ENCODE results near the gene SEBOX.

Gene SEBOX

DNA sequence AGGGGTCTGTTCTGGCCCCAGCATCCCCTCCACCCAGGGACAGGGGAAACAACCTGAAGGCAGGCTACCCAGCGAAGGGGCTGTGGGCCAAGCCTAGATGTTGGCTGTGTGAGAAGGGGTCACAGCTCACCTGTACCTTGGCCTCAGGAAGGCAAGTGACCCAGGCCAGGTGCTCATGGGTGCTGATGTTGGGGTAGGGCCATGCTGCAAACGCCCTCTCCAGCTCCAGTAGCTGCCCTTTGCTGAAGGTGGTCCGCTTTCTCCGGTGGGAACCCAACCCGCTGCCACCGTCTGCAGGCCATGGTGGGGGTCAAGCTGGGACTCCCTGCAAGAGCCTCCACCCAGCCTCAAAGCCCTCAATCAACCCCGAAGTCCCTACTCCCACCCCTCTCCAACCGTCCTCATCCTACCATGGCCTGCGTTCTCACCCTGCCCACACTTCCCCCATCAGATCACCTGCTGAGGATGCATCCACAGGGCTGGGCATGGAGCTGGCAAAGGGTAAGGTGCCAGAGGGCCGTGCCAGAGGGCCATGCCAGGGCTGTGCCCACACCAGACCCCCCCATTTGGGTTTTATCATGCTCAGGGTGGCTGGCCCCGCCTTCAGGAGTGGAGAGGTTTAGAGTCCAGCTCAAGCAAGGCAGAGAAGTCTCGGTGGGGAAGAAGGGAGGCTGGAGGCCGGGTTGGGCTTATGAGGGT lies at the start of gene SEBOX:
Gene SEBOX (minus strand): TSS at position 535 of the 699 bp plus-strand sequence. CDS start 48 bp downstream, at position 487.
- DNase-seq (ENCODE audit: low spot score) = no peak

GRCh38 chr17:28413804-28414203 lies 48.8 kb upstream of the SEBOX start:
- DNase-seq (ENCODE audit: low spot score) = no peak

- DNase-seq (ENCODE audit: low spot score) = no peak
Measured at GRCh38 chr17:28412099-28412498, 47.1 kb upstream of the SEBOX start.

GRCh38 chr17:28407974-28408306 lies 42.9 kb upstream of the SEBOX start:
- no peak for DNase-seq (ENCODE audit: low spot score)

- DNase-seq (ENCODE audit: low spot score) = no peak
Measured at GRCh38 chr17:28407130-28407973, 42.4 kb upstream of the SEBOX start.

DNA sequence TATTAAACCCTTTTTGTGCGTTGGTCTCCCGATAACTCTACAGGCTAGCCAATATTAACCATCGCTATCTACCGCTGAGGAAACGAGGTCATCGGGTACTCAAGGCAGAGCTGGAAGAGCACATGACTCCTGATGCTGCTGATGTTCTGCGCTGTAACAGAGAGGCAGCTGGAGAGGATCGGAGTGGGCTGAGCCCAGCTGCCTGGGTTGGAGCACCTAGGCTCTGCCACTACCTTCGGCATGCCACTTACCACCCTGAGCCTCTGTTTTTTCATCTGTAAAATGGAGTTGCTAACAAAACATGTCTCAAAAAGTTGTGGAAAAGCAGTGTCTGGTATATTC lies 41.4 kb upstream of the SEBOX start:
- no peak for DNase-seq (ENCODE audit: low spot score)

DNA sequence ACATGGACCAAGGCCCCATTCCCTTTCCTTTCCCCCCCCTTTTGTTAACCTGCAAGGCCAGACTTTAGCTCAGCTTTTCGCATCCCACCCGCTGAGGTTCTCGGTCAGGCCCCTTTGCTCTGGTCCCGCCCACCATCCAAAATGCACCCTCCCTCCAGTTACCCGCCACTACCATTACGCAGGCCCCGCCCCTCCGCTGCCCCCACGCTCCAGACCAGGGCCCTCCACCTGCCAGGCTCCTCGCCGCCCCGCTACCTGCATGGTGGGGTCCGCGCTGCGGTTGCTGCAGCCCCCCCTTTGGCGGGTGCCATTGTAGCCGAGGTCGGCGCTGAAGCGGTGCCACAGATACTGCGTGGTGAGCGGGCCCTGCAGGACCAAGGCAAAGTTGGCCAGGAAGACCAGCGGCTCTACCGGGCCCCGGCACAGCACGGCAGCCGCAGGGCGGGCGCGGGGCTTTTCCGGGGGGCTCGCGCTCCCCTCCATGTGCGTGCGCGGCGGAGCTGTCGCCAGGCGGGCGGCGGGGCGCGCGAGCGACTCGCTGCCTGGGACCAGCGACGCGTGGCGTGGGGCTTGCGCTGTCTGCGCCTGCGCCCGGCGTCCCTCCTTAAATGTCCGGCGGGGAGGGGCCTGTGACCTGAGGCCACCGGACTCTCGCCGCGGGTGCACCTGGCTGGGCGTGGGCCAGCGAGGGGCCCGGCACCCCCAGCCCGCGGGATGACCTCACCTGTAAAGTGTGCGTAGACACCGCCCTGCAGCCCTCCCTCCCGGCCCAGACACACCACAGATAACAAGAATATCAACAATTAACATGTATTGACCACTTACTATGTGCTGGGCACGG lies 40.9 kb upstream of the SEBOX start, which contains the start of gene SLC46A1:
Gene SLC46A1 (minus strand): TSS at position 581 of the 841 bp plus-strand sequence. CDS start 98 bp downstream, at position 483.
- DNase-seq (ENCODE audit: low spot score) = no peak

GRCh38 chr17:28404812-28405570 lies 40.0 kb upstream of the SEBOX start:
- no peak for DNase-seq (ENCODE audit: low spot score)

DNA sequence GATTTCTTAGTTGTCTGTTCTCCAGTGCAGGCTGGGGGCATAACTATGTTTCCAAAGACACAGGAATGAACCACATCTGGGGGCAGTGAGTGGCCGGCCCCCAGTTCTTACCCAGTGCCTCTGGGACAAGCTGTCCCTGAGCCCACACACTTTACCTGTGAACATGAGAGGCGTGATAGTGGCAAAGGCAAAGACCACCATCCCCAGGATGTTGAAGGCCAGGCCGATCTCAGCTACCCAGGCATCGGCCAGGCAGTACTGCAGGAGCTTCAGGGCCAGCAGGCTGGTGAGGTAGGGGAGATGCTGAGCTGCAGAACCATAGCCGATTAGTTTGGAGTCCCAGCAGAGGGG lies 39.4 kb upstream of the SEBOX start:
- DNase-seq (ENCODE audit: low spot score) = no peak

DNA sequence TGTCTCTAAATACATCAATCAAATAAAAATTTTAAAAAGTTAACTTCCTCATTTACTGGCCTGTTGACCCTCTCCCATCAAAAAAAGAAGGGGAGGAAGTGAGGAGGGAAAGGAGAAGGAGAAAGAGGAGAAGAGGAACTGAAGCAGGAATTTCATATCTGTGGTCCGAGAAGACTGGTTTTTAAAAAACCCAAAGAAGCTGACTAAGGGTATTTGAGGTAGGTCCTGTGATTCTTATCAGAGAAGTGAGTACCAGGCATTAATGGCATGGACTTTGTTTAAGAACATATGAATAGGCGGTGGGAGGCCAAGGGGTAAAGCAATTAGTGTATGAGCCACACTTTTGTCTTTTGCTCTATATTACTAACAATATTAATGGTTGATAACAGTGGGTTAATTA lies 39.0 kb upstream of the SEBOX start:
- peak; percentile 53 for DNase-seq (ENCODE audit: low spot score)

- DNase-seq (ENCODE audit: low spot score) = no peak
Measured at GRCh38 chr17:28402844-28403243, 37.8 kb upstream of the SEBOX start.

GRCh38 chr17:28402224-28402630 lies 37.2 kb upstream of the SEBOX start:
- DNase-seq (ENCODE audit: low spot score) = no peak

- no peak for DNase-seq (ENCODE audit: low spot score)
Measured at GRCh38 chr17:28399808-28400207, 34.8 kb upstream of the SEBOX start.

GRCh38 chr17:28398280-28398981 lies 33.4 kb upstream of the SEBOX start:
- DNase-seq (ENCODE audit: low spot score) = no peak

DNA sequence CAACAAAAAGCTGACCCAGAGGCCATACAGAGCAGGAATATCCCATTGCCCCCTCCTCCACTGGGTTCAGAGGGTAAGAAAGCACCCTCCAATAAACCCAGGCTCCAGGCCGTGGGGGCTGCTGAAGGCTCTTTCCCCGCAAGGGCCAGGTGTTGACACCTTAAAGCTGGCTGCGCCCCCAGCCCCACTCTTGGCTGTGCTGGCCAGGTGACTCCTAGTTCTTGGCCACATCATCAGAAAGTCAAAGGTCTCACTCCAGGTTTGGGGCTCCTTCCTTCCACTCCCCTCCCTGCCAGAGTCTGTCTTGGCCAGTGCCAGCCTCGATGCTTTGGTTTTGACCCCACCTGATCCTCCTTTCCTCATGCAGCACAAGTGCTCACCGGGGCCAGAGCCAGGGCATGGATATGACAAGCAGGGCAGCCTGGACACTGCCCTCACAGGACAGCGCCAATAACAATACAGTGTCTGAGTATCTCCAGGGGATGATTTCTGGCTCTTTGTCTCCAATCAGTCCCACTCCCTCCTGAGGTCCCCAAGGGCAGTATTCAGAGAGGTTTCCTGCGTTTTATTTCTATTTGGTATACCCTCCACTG lies 32.8 kb upstream of the SEBOX start:
- DNase-seq (ENCODE audit: low spot score) = no peak

GRCh38 chr17:28397275-28397674 lies 32.3 kb upstream of the SEBOX start:
- DNase-seq (ENCODE audit: low spot score) = no peak

GRCh38 chr17:28396635-28397239 lies 31.7 kb upstream of the SEBOX start:
- DNase-seq (ENCODE audit: low spot score) = no peak

GRCh38 chr17:28395968-28396367 lies 31.0 kb upstream of the SEBOX start:
- no peak for DNase-seq (ENCODE audit: low spot score)

- no peak for DNase-seq (ENCODE audit: low spot score)
Measured at GRCh38 chr17:28395426-28395825, 30.4 kb upstream of the SEBOX start.

DNA sequence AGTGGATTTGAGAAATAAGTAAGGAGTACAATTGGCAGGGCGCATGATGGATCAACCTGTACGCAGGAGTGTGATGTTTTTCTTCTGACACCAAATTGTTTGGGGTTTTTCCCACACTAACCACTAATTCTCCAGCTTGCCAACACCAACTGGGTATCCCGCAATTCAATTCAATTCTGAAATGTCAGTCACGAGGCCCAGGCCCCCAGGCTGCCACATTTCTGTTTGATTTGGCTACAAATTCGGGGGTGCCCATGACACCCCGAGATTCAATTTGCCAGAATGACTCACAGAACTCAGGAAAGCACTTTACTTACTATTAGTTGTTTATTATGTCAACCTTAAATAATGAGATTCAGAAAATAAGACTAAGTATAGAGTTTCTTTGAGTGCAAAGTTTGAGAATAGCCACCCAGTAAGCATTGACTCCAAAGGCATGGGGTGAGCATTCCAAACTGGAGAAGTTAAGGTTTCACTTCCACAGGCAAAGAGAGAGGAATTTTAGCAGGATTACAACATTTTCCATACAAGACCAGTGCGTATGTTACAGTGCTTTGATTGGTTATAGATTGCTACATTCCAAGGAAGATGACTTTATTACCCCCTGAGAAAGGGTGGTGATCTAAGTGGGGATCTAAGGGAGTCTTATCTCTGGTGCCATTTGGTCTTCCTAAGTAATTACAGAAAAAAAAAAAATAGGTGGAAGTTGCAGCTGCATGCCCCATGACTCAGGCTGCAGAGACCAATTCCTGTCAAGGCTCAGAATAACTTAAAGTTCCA lies 29.5 kb upstream of the SEBOX start:
- no peak for DNase-seq (ENCODE audit: low spot score)

Measured in pons (tissue), 1 donor.